HEK293 (cell line): ENCODE data around the gene GALNT15.

Experiments used
- CTCF ChIA-PET: fragments of 350-600 bp; formaldehyde crosslinking; extraction: SDS; loops from one replicate; lab custom pipeline; 2021; ENCODE audit warnings: antibody characterized with exemption; lab: Yijun Ruan, JAX
- POLR2A ChIA-PET: fragments of 300-600 bp; formaldehyde crosslinking; extraction: SDS; loops from one replicate; lab custom pipeline; 2020; ENCODE audit warnings: antibody characterized with exemption, inconsistent platforms; lab: Yijun Ruan, JAX
- H3K27ac ChIP-seq: fragments of 200-500 bp; sonication (Bioruptor generic); 2 replicates; pipeline ENCODE4 v1.5.1; 2014; ENCODE audit warnings: low read depth, low read length, control low read depth, inconsistent platforms; ENCODE audit errors: extremely low read depth
- H3K36me3 ChIP-seq, 2 experiments: fragments of 200-500 bp in 1 of 2; sonication (Bioruptor generic) in 1 of 2; 1 replicate in 1 of 2; 2 replicates in 1 of 2; pipeline ENCODE4 v1.5.1; 2014 to 2017; ENCODE audit warnings: inconsistent platforms in 2 of 2, low read length in 2 of 2; ENCODE audit not compliant: control insufficient read depth in 2 of 2, insufficient read depth in 1 of 2
- H3K4me1 ChIP-seq: fragments of 200-500 bp; sonication (Bioruptor generic); 2 replicates; pipeline ENCODE4 v1.5.1; 2014; ENCODE audit warnings: mild to moderate bottlenecking, low read length, inconsistent platforms; ENCODE audit not compliant: control insufficient read depth, insufficient read depth
- H3K4me3 ChIP-seq: 2 replicates; pipeline ENCODE4 v1.5.1; 2011; ENCODE audit warnings: low read depth, mild to moderate bottlenecking, control low read depth, low read length, moderate library complexity
- H3K9me3 ChIP-seq: fragments of 200-500 bp; sonication (Bioruptor generic); 2 replicates; pipeline ENCODE4 v1.5.1; 2014; ENCODE audit warnings: low read depth, low read length, inconsistent platforms; ENCODE audit not compliant: control insufficient read depth, insufficient read depth
- GLI4 ChIP-seq: fragments of 450-650 bp; formaldehyde crosslinking; IDR thresholded peaks from 2 replicates; pipeline ENCODE4 v1.5.1; 2016; ENCODE audit warnings: missing biosample characterization, missing genetic modification characterization
- YY2 ChIP-seq: fragments of 450-650 bp; formaldehyde crosslinking; IDR thresholded peaks from 2 replicates; pipeline ENCODE4 v1.5.1; 2016; ENCODE audit warnings: missing biosample characterization, missing genetic modification characterization
- ZBTB20 ChIP-seq: fragments of 450-650 bp; formaldehyde crosslinking; IDR thresholded peaks from 2 replicates; pipeline ENCODE4 v1.5.1; 2016; ENCODE audit warnings: missing biosample characterization, missing genetic modification characterization
- ZBTB48 ChIP-seq: fragments of 450-650 bp; formaldehyde crosslinking; IDR thresholded peaks from 2 replicates; pipeline ENCODE4 v1.5.1; 2016; ENCODE audit warnings: missing biosample characterization, missing genetic modification characterization
- ZEB2 ChIP-seq: fragments of 450-650 bp; formaldehyde crosslinking; IDR thresholded peaks from 2 replicates; pipeline ENCODE4 v1.5.1; 2016; ENCODE audit warnings: missing biosample characterization, missing genetic modification characterization
- ZNF114 ChIP-seq: fragments of 450-650 bp; formaldehyde crosslinking; IDR thresholded peaks from 2 replicates; pipeline ENCODE4 v1.5.0; 2017; ENCODE audit warnings: missing biosample characterization, missing genetic modification characterization
- ZNF132 ChIP-seq: fragments of 450-650 bp; formaldehyde crosslinking; IDR thresholded peaks from 2 replicates; pipeline ENCODE4 v1.5.1; 2017; ENCODE audit warnings: missing biosample characterization, missing genetic modification characterization, borderline replicate concordance
- ZNF23 ChIP-seq: fragments of 450-650 bp; formaldehyde crosslinking; IDR thresholded peaks from 2 replicates; pipeline ENCODE4 v1.5.1; 2016; ENCODE audit warnings: missing biosample characterization, missing genetic modification characterization, borderline replicate concordance
- ZNF404 ChIP-seq: fragments of 450-650 bp; formaldehyde crosslinking; IDR thresholded peaks from 2 replicates; pipeline ENCODE4 v1.5.1; 2017; ENCODE audit warnings: missing biosample characterization, missing genetic modification characterization
- ZNF426 ChIP-seq: fragments of 450-650 bp; formaldehyde crosslinking; IDR thresholded peaks from 2 replicates; pipeline ENCODE4 v1.5.1; 2017; ENCODE audit warnings: missing biosample characterization, missing genetic modification characterization, mild to moderate bottlenecking, inconsistent platforms, moderate library complexity
- ZNF433 ChIP-seq: fragments of 450-650 bp; formaldehyde crosslinking; IDR thresholded peaks from 2 replicates; pipeline ENCODE4 v1.5.1; 2016; ENCODE audit warnings: missing biosample characterization, missing genetic modification characterization, low read depth
- ZNF501 ChIP-seq: fragments of 450-650 bp; formaldehyde crosslinking; IDR thresholded peaks from 2 replicates; pipeline ENCODE4 v1.5.1; 2016; ENCODE audit warnings: missing biosample characterization, missing genetic modification characterization
- ZNF510 ChIP-seq: fragments of 450-650 bp; formaldehyde crosslinking; IDR thresholded peaks from 2 replicates; pipeline ENCODE4 v1.5.1; 2018; ENCODE audit warnings: mild to moderate bottlenecking, missing genetic modification characterization, missing biosample characterization; ENCODE audit not compliant: insufficient replicate concordance
- ZNF529 ChIP-seq: fragments of 450-650 bp; formaldehyde crosslinking; IDR thresholded peaks from 2 replicates; pipeline ENCODE4 v1.5.1; 2017; ENCODE audit warnings: missing genetic modification characterization, missing biosample characterization; ENCODE audit not compliant: insufficient replicate concordance
- ZNF549 ChIP-seq: fragments of 450-650 bp; IDR thresholded peaks from 2 replicates; pipeline ENCODE4 v1.5.1; 2018; ENCODE audit warnings: missing biosample characterization, missing genetic modification characterization, mild to moderate bottlenecking, inconsistent platforms, moderate library complexity
- ZNF558 ChIP-seq: fragments of 450-650 bp; formaldehyde crosslinking; IDR thresholded peaks from 2 replicates; pipeline ENCODE4 v1.5.1; 2016; ENCODE audit warnings: missing biosample characterization, missing genetic modification characterization
- ZNF660 ChIP-seq: fragments of 450-650 bp; IDR thresholded peaks from 2 replicates; pipeline ENCODE4 v1.5.1; 2018; ENCODE audit warnings: missing biosample characterization, mild to moderate bottlenecking, missing genetic modification characterization
- ZNF768 ChIP-seq: fragments of 450-650 bp; formaldehyde crosslinking; IDR thresholded peaks from 2 replicates; pipeline ENCODE4 v1.5.1; 2018; ENCODE audit warnings: missing biosample characterization, mild to moderate bottlenecking, missing genetic modification characterization
- TF ChIP-seq, protein P1 (sequence below): fragments of 450-650 bp; formaldehyde crosslinking; IDR thresholded peaks from 2 replicates; pipeline ENCODE4 v1.5.1; 2016; ENCODE audit warnings: missing biosample characterization, missing genetic modification characterization
- TF ChIP-seq, protein P2 (sequence below): fragments of 450-650 bp; formaldehyde crosslinking; IDR thresholded peaks from 2 replicates; pipeline ENCODE4 v1.5.1; 2016; ENCODE audit warnings: missing biosample characterization, missing genetic modification characterization
- TF ChIP-seq, protein P3 (sequence below): fragments of 450-650 bp; formaldehyde crosslinking; IDR thresholded peaks from 2 replicates; pipeline ENCODE4 v1.5.1; 2016; ENCODE audit warnings: missing biosample characterization, missing genetic modification characterization, low read depth
- TF ChIP-seq, protein P4 (sequence below): fragments of 450-650 bp; formaldehyde crosslinking; IDR thresholded peaks from 2 replicates; pipeline ENCODE4 v1.5.1; 2016; ENCODE audit warnings: missing biosample characterization, missing genetic modification characterization

The GALNT15 gene

DNA sequence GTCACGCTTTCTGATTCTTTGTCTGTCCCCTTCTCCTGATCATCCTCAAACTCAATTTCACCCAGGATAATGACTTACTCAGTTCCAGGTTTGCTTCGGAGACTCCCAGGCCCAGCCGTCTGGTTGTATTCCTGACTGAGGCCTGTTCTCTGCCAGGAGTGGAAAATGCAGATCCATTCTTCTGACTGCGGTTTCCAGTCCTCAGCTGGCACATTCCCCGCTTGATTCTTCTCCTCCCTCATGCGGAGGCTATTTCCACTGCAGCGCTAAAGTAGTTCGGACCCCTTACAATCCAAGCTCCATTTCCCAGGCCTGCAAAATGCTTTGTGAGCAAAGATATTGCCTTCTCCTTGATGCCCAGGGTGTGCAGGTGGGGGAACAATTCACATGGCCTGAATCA lies 47.2 kb upstream of the GALNT15 start (continued):
- TF ChIP-seq, protein P1, sequence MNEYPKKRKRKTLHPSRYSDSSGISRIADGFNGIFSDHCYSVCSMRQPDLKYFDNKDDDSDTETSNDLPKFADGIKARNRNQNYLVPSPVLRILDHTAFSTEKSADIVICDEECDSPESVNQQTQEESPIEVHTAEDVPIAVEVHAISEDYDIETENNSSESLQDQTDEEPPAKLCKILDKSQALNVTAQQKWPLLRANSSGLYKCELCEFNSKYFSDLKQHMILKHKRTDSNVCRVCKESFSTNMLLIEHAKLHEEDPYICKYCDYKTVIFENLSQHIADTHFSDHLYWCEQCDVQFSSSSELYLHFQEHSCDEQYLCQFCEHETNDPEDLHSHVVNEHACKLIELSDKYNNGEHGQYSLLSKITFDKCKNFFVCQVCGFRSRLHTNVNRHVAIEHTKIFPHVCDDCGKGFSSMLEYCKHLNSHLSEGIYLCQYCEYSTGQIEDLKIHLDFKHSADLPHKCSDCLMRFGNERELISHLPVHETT (tag by site-specific recombination), result no peak
- TF ChIP-seq, protein P2, sequence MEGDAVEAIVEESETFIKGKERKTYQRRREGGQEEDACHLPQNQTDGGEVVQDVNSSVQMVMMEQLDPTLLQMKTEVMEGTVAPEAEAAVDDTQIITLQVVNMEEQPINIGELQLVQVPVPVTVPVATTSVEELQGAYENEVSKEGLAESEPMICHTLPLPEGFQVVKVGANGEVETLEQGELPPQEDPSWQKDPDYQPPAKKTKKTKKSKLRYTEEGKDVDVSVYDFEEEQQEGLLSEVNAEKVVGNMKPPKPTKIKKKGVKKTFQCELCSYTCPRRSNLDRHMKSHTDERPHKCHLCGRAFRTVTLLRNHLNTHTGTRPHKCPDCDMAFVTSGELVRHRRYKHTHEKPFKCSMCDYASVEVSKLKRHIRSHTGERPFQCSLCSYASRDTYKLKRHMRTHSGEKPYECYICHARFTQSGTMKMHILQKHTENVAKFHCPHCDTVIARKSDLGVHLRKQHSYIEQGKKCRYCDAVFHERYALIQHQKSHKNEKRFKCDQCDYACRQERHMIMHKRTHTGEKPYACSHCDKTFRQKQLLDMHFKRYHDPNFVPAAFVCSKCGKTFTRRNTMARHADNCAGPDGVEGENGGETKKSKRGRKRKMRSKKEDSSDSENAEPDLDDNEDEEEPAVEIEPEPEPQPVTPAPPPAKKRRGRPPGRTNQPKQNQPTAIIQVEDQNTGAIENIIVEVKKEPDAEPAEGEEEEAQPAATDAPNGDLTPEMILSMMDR, result no peak
- TF ChIP-seq GLI4 (tag by site-specific recombination), result no peak
- no peak for TF ChIP-seq ZNF426 (tag by site-specific recombination)
- TF ChIP-seq ZNF549 (tag by site-specific recombination), result no peak
- no peak for TF ChIP-seq ZNF433 (tag by site-specific recombination)
- TF ChIP-seq ZNF660 (tag by site-specific recombination), result no peak

DNA sequence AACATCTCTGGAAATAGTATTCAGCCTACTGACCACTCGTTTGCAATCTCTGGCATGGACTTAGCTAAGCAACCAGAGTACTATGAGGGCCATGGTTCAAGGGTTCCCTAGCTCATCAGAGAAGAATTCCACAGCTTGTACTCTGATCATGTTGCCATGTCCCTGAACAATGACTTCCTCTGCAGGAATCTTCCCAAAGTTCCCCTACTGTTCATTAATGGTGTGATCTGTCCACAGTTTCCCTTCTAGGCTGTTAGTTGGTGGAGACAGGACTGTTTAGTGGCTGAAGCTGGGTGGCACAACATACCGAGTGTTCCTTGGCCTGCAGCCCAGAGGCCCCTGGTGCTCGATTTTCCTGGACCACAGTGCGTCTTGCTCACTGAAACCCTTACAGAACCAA lies 44.4 kb upstream of the GALNT15 start:
- POLR2A ChIA-PET, result no interaction called here
- no peak for TF ChIP-seq ZNF404 (tag by site-specific recombination)

DNA sequence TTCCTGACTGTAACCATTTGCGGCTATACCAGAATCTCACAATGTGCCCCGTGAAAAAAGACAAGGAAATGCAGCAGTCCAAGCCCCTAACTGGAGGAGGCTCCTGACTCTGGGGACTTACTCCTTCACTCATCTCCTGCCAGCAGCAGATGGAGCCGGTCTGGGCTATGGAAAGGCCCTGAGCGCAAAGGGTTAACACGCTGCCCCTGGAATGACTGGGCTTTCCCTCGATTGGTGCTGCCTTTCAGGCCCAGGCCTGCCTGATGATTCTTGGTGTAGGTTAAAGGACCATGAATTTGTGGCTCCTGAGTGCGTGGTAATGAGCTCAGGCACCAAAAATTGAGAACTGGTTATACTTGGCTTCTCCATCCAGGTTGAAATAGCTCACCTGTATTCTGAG lies 42.3 kb upstream of the GALNT15 start:
- ChIA-PET POLR2A (no interaction called here), CTCF (no interaction called here)
- Histone ChIP-seq H3K9me3 (no peaks in the 10 kb centered on the region), H3K36me3 (no peaks in the 10 kb centered on the region), H3K4me3 (no peak overlapping the region), H3K4me1 (no peaks in the 10 kb centered on the region), H3K27ac (no peak overlapping the region)
- TF ChIP-seq ZNF510 (tag by site-specific recombination) (no peak), ZNF132 (tag by site-specific recombination) (no peak), ZNF529 (tag by site-specific recombination) (no peak), ZEB2 (tag by site-specific recombination) (no peak), ZNF114 (tag by site-specific recombination) (no peak), YY2 (no peak), ZNF23 (tag by site-specific recombination) (no peak), ZBTB20 (tag by site-specific recombination) (no peak), ZBTB48 (no peak), ZNF558 (tag by site-specific recombination) (no peak), ZNF501 (tag by site-specific recombination) (no peak), ZNF768 (tag by site-specific recombination) (no peak)
- TF ChIP-seq, protein P3, sequence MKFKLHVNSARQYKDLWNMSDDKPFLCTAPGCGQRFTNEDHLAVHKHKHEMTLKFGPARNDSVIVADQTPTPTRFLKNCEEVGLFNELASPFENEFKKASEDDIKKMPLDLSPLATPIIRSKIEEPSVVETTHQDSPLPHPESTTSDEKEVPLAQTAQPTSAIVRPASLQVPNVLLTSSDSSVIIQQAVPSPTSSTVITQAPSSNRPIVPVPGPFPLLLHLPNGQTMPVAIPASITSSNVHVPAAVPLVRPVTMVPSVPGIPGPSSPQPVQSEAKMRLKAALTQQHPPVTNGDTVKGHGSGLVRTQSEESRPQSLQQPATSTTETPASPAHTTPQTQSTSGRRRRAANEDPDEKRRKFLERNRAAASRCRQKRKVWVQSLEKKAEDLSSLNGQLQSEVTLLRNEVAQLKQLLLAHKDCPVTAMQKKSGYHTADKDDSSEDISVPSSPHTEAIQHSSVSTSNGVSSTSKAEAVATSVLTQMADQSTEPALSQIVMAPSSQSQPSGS (tag by site-specific recombination), result no peak
- TF ChIP-seq, protein P4, sequence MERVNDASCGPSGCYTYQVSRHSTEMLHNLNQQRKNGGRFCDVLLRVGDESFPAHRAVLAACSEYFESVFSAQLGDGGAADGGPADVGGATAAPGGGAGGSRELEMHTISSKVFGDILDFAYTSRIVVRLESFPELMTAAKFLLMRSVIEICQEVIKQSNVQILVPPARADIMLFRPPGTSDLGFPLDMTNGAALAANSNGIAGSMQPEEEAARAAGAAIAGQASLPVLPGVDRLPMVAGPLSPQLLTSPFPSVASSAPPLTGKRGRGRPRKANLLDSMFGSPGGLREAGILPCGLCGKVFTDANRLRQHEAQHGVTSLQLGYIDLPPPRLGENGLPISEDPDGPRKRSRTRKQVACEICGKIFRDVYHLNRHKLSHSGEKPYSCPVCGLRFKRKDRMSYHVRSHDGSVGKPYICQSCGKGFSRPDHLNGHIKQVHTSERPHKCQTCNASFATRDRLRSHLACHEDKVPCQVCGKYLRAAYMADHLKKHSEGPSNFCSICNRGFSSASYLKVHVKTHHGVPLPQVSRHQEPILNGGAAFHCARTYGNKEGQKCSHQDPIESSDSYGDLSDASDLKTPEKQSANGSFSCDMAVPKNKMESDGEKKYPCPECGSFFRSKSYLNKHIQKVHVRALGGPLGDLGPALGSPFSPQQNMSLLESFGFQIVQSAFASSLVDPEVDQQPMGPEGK (tag by site-specific recombination), result no peak

More for the DNA sequence above, 44.4 kb upstream of the GALNT15 start:
- no peak overlapping the region for H3K27ac ChIP-seq
- H3K36me3 ChIP-seq, result no peaks in the 10 kb centered on the region
- CTCF ChIA-PET, result interaction anchor here (1.0 kb wide), 1 partner anchor 48 kb away, joined by 3 read pairs; no protein-coding TSS in a partner anchor
- H3K4me3 ChIP-seq, result no peak overlapping the region
- H3K9me3 ChIP-seq, result no peaks in the 10 kb centered on the region
- H3K4me1 ChIP-seq, result no peaks in the 10 kb centered on the region
